Endothelial cell of umbilical vein (primary cell): ENCODE results near the gene APBA2. TPM values are rescaled to one million over a fixed set of nuclear protein-coding genes. Genes with fewer than 3 reads are reported as not detected.

Experiments used
- BruUV-seq: library from RNA; stranded (reverse); fragments of 400-500 nt; replicated peaks from 2 replicates; lab custom pipeline; 2021; lab: Mats Ljungman, UMichigan
- CTCF ChIA-PET: fragments of 300-600, 350-600 bp; sonication (Branson Sonifier 250); formaldehyde crosslinking; loops from one replicate; lab custom pipeline; 2021; ENCODE audit warnings: antibody characterized with exemption, inconsistent platforms; lab: Charles Lee
- POLR2A ChIA-PET: fragments of 300-600, 350-600 bp; sonication (Branson Sonifier 250); formaldehyde crosslinking; loops from one replicate; lab custom pipeline; 2021; ENCODE audit warnings: antibody characterized with exemption, inconsistent platforms; lab: Charles Lee
- DNase-seq: peaks from one replicate; pipeline ENCODE4 v3.0.0-alpha.2; 2011; ENCODE audit warnings: low read depth, low spot score
- FAIRE-seq: peaks from 2 replicates; lab custom pipeline; 2011; peaks lifted over from hg19 to GRCh38; lab: Jason Lieb, UNC
- H2AFZ ChIP-seq: 2 replicates; pipeline ENCODE4 v1.6.0; 2012; ENCODE audit warnings: low read depth, low read length, control low read depth, inconsistent platforms
- H3K27ac ChIP-seq: 2 replicates; pipeline ENCODE4 v1.5.1; 2011; ENCODE audit warnings: low read depth, mild to moderate bottlenecking, control low read depth, low read length, moderate library complexity; ENCODE audit not compliant: insufficient read depth
- H3K27me3 ChIP-seq, 2 experiments: 2 replicates each; pipeline versions ENCODE4 v1.6.0 to v1.6.1; 2011; ENCODE audit warnings: low read length in 2 of 2, mixed read lengths in 1 of 2; ENCODE audit not compliant: control insufficient read depth in 2 of 2, insufficient read depth in 2 of 2
- H3K36me3 ChIP-seq, 2 experiments: 2 replicates in 1 of 2; 3 replicates in 1 of 2; pipeline ENCODE4 v1.5.1; 2011; ENCODE audit warnings: low read length in 2 of 2, mild to moderate bottlenecking in 1 of 2, moderate library complexity in 1 of 2; ENCODE audit not compliant: control insufficient read depth in 2 of 2, insufficient read depth in 2 of 2; ENCODE audit errors: extremely low read depth in 1 of 2
- H3K4me1 ChIP-seq: 3 replicates; pipeline ENCODE4 v1.5.1; 2011; ENCODE audit warnings: mild to moderate bottlenecking, low read length; ENCODE audit not compliant: control insufficient read depth, insufficient read depth; ENCODE audit errors: extremely low read depth
- H3K4me2 ChIP-seq: 2 replicates; pipeline ENCODE4 v1.6.1; 2011; ENCODE audit warnings: low read length, control low read depth, mixed read lengths; ENCODE audit not compliant: insufficient read depth
- H3K4me3 ChIP-seq, 3 experiments: fragments of 200-600 bp in 1 of 3; sonication (generic), shearing (Covaris generic) in 1 of 3; replicated peaks in 1 of 3; 2 replicates each; pipeline ENCODE4 v1.5.1; 2011 to 2016; ENCODE audit warnings: control low read depth in 3 of 3, low read length in 3 of 3, mild to moderate bottlenecking in 2 of 3, inconsistent platforms in 1 of 3, low read depth in 1 of 3, moderate library complexity in 1 of 3; ENCODE audit not compliant: insufficient read depth in 1 of 3
- H3K79me2 ChIP-seq: 2 replicates; pipeline ENCODE4 v1.6.0; 2012; ENCODE audit warnings: low read length, inconsistent platforms; ENCODE audit not compliant: control insufficient read depth, insufficient read depth
- H3K9ac ChIP-seq: replicated peaks from 2 replicates; pipeline ENCODE3; 2011; ENCODE audit warnings: low read length, control low read depth; ENCODE audit not compliant: insufficient read depth; ENCODE audit errors: extremely low read depth
- H3K9me1 ChIP-seq: replicated peaks from 3 replicates; pipeline ENCODE4 v1.6.0; 2011; ENCODE audit warnings: mild to moderate bottlenecking, low read length; ENCODE audit not compliant: control insufficient read depth, insufficient read depth; ENCODE audit errors: extremely low read depth
- H3K9me3 ChIP-seq: replicated peaks from 2 replicates; pipeline ENCODE4 v1.5.1; 2012; ENCODE audit warnings: low read length, inconsistent platforms; ENCODE audit not compliant: control insufficient read depth, insufficient read depth
- H4K20me1 ChIP-seq: replicated peaks from 2 replicates; pipeline ENCODE3; 2011; ENCODE audit warnings: mild to moderate bottlenecking, low read length; ENCODE audit not compliant: control insufficient read depth, insufficient read depth; ENCODE audit errors: extremely low read depth
- FOS ChIP-seq: IDR thresholded peaks from 2 replicates; pipeline ENCODE4 v1.6.1; 2011; ENCODE audit warnings: mild to moderate bottlenecking, low read length, moderate library complexity, borderline replicate concordance; ENCODE audit not compliant: insufficient read depth
- GATA2 ChIP-seq: IDR thresholded peaks from 2 replicates; pipeline ENCODE4 v1.7.0; 2011; ENCODE audit warnings: low read depth, mild to moderate bottlenecking, moderate library complexity, mixed read lengths, low read length; ENCODE audit not compliant: insufficient read length, insufficient read depth
- JUN ChIP-seq: IDR thresholded peaks from 2 replicates; pipeline ENCODE4 v1.6.1; 2011; ENCODE audit warnings: borderline replicate concordance, low read depth; ENCODE audit not compliant: insufficient read length, insufficient read depth
- MYC ChIP-seq: IDR thresholded peaks from one replicate; pipeline ENCODE4 v1.6.1; 2011; ENCODE audit warnings: mild to moderate bottlenecking, low read depth, low read length
- POLR2A ChIP-seq: IDR thresholded peaks from 2 replicates; pipeline ENCODE4 v1.6.1; 2012; ENCODE audit warnings: low read depth, mild to moderate bottlenecking, control low read depth, low read length
- dilution Hi-C: fragments of 300-500 bp; cut with MboI; formaldehyde crosslinking; loops from one replicate; pipeline ENCODE4 v1.15.0; 2019; ENCODE audit warnings: low sequenced_read_pairs; ENCODE audit not compliant: extremely low pct_ligation_motif_present
- intact Hi-C: fragments of 100-400 bp; cut with micrococcal nuclease; formaldehyde crosslinking; loops from one replicate; pipeline ENCODE4 v1.10.0; 2022
- polyA plus RNA-seq, 4 experiments: library from polyadenylated mRNA; depleted of rRNA in 3 of 4; stranded (reverse) in 3 of 4; unstranded in 1 of 4; fragments of >200 nt; gene quantifications; 2 replicates each; pipeline versions ENCODE4 v1.2.1 to v1.2.3, GENCODE V29; 2011 to 2012; ENCODE audit warnings: missing spikeins in 1 of 4
- total RNA-seq: library from RNA; stranded (reverse); gene quantifications from 2 replicates; pipeline ENCODE4 v1.2.3, GENCODE V29; 2021
- TF ChIP-seq, protein P1 (sequence below): IDR thresholded peaks from 2 replicates; pipeline ENCODE4 v1.6.1; 2011; ENCODE audit not compliant: insufficient read depth, insufficient read length
- TF ChIP-seq, protein P2 (sequence below), 2 donors: IDR thresholded peaks; 1 replicate in 1 of 2; 2 replicates in 1 of 2; pipeline ENCODE4 v1.5.1; 2011; ENCODE audit warnings: low read length in 2 of 2, mild to moderate bottlenecking in 2 of 2, moderate library complexity in 2 of 2, control low read depth in 1 of 2, inconsistent platforms in 1 of 2, low read depth in 1 of 2; ENCODE audit not compliant: insufficient read depth in 1 of 2; ENCODE audit errors: extremely low read depth in 1 of 2

APBA2 gene
- total and polyA plus RNA-seq, 2 donors (not counting 3 experiments of a cell fraction or from before 2014, with no cell fraction given) = 5.7 to 11.1 TPM

DNA sequence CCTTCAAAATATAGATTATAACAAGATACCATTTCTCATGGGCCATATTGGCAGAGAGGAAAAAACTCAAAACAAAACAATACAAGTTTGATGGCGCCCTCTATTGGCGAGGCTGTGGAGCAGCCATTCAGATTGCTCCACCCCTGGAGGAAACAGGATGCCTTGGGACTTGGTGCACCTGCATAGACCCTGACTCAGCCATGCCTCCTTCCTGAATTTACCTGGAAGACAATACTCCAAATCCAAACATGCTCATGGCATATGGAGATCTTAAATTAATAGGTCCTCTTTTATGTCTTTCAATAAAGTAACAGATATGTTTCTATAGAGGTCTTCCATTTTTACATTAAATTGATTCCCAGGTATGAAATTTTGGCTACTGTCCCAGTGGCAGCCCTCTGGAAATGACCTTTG, 90.0 kb downstream of the APBA2 start:
- DNase-seq = peak; percentile 32
- peak; percentile 83 for FAIRE-seq
- peaks cover 10% of the 10 kb centered on the region for H3K4me1 ChIP-seq
- no peak overlapping the region for H3K9ac ChIP-seq
- dilution Hi-C loops (no loop called here), intact Hi-C loops (loop anchor here (1.0 to 5.0 kb wide), 6 partner anchors 15 to 188 kb away; no protein-coding TSS in a partner anchor)
- H4K20me1 ChIP-seq = peaks cover 2% of the 10 kb centered on the region
- POLR2A ChIA-PET = no interaction called here
- no peak overlapping the region for H3K4me2 ChIP-seq
- H3K79me2 ChIP-seq = no peaks in the 10 kb centered on the region
- H3K9me1 ChIP-seq = no peaks in the 10 kb centered on the region
- CTCF ChIA-PET = interaction anchor here (1.0 kb wide), 1 partner anchor 40 kb away, joined by 3 read pairs; no protein-coding TSS in a partner anchor
- H3K27me3 ChIP-seq = peaks cover 0 to 1% of the 10 kb centered on the region in 2 experiments
- no peak overlapping the region for H3K4me3 ChIP-seq
- H2AFZ ChIP-seq = no peak overlapping the region
- no peak overlapping the region for H3K27ac ChIP-seq
- H3K36me3 ChIP-seq = no peaks in the 10 kb centered on the region
- no peaks in the 10 kb centered on the region for H3K9me3 ChIP-seq
- no TSS peak for BruUV-seq
- TF ChIP-seq, protein P1, sequence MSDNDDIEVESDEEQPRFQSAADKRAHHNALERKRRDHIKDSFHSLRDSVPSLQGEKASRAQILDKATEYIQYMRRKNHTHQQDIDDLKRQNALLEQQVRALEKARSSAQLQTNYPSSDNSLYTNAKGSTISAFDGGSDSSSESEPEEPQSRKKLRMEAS = no peak
- TF ChIP-seq POLR2A (no peak), JUN (no peak), GATA2 (no peak), FOS (no peak), MYC (no peak)
- TF ChIP-seq, protein P2, sequence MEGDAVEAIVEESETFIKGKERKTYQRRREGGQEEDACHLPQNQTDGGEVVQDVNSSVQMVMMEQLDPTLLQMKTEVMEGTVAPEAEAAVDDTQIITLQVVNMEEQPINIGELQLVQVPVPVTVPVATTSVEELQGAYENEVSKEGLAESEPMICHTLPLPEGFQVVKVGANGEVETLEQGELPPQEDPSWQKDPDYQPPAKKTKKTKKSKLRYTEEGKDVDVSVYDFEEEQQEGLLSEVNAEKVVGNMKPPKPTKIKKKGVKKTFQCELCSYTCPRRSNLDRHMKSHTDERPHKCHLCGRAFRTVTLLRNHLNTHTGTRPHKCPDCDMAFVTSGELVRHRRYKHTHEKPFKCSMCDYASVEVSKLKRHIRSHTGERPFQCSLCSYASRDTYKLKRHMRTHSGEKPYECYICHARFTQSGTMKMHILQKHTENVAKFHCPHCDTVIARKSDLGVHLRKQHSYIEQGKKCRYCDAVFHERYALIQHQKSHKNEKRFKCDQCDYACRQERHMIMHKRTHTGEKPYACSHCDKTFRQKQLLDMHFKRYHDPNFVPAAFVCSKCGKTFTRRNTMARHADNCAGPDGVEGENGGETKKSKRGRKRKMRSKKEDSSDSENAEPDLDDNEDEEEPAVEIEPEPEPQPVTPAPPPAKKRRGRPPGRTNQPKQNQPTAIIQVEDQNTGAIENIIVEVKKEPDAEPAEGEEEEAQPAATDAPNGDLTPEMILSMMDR (IDR thresholded peaks at IDR 0.05; ENCODE audit: extremely low read depth in 1 of 2, insufficient read depth in 1 of 2, low read depth in 1 of 2, low read length in 2 of 2) = peak; percentile 75 to 87
